Measurements from ENCODE around the gene TRIM74.
"Not testable (repeated sequence)": the region's sequence is repeated elsewhere in the genome, so short reads cannot be mapped to it uniquely, and the experiment has no call there.

The TRIM74 gene

DNA sequence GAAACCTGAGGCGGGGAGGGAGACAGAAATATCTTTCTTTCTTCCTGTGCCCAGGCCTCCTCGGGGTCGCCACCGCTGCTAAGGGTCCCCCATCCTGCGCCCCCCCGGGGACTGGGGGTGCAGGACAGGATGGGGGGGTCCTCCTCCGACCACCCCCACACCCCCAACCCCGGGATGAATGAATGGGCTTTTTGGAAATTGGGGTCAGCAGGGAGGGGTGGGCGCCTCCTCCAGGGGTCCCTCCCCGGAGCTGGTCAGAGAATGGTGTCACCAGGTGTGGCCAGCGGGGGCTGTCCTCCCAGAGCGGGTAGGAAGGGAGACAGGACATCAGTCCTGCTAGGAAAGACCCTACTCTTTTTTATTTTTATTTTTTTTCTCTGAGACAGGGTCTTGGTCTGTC, 7.2 kb upstream of the TRIM74 start:
- not testable (repeated sequence) for H3K27ac ChIP-seq (ENCODE audit: low read depth, low read length, severe bottlenecking); H3K4me1 ChIP-seq (ENCODE audit: control insufficient read depth, insufficient read depth, low read length, poor library complexity, severe bottlenecking); H3K9me3 ChIP-seq (ENCODE audit: control insufficient read depth, low read length); H3K36me3 ChIP-seq (ENCODE audit: control insufficient read depth, insufficient read depth, low read length); H3K4me3 ChIP-seq (ENCODE audit: extremely low read depth, insufficient read depth, low read length, poor library complexity, severe bottlenecking)
- no CpG with 5 or more reads among the region's 12 CpGs for WGBS, 2 experiments (ENCODE audit: insufficient coverage in 2 of 2)

DNA sequence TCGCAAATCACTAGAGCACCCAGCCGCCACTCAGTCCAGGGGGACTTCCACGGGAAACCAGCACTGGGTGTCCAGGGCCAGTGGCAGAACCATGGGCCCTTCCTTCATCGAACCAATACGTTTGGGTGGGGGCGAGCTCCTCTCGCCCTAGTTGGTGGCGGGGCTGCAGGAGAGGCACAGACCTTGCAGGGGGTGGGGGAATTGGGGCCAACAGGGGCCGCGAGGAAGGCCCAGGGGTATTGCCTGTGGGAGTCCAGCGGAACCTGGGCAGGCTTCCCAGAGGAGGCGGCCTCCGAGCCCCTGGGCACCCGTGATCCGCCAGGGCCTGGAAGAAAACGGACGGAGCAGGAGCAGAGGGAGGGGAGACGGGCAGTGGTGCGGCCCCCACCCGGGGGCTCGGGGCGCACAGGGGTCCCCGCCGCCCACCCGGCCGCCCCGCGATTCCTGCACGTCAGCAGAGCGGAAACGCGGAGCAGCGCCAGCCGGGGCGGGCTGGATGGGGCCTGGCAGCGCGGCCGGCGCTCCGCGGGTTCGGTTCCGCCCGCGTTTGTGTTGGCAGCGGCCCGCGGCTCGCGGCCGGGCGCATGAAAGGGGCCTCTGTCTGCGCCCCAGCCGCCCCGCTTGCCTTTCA, 6.5 kb upstream of the TRIM74 start:
- H3K4me1 ChIP-seq (ENCODE audit: control insufficient read depth, insufficient read depth, low read length, poor library complexity, severe bottlenecking); H3K4me3 ChIP-seq (ENCODE audit: extremely low read depth, insufficient read depth, low read length, poor library complexity, severe bottlenecking); H3K9me3 ChIP-seq (ENCODE audit: control insufficient read depth, low read length); H3K27ac ChIP-seq (ENCODE audit: low read depth, low read length, severe bottlenecking); H3K36me3 ChIP-seq (ENCODE audit: control insufficient read depth, insufficient read depth, low read length): not testable (repeated sequence)
- WGBS, 2 experiments (ENCODE audit: insufficient coverage in 2 of 2), result 100% methylated on average over 4 of the region's 55 CpGs; no CpG with 5 or more reads in 1 of the 2 experiments

- not testable (repeated sequence) for H3K36me3 ChIP-seq (ENCODE audit: control insufficient read depth, insufficient read depth, low read length); H3K4me1 ChIP-seq (ENCODE audit: control insufficient read depth, insufficient read depth, low read length, poor library complexity, severe bottlenecking); H3K27ac ChIP-seq (ENCODE audit: low read depth, low read length, severe bottlenecking); H3K4me3 ChIP-seq (ENCODE audit: extremely low read depth, insufficient read depth, low read length, poor library complexity, severe bottlenecking); H3K9me3 ChIP-seq (ENCODE audit: control insufficient read depth, low read length)
- WGBS, 2 experiments (ENCODE audit: insufficient coverage in 2 of 2), result no CpG with 5 or more reads among the region's 7 CpGs
Measured at GRCh38 chr7:72974781-72975180, 5.5 kb upstream of the TRIM74 start.

DNA sequence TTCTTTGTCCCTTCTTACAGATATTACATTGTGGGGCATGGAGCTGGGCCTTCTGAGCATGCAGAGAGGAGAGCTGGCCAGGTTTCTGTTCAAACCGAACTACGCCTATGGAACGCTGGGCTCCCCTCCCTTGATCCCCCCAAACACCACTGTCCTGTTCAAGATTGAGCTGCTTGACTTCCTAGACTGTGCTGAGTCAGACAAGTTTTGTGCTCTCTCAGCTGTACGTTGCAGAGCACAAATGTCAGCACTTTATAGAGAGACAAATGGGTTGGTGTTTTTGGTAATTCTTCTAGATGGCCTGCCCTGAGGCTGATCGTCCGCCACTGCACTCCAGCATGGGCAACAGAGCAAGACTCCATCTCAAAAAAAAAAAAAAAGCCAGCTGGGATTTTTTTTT, 2.2 kb upstream of the TRIM74 start:
- no CpG with 5 or more reads among the region's 6 CpGs for WGBS, 2 experiments (ENCODE audit: insufficient coverage in 2 of 2)
- not testable (repeated sequence) for H3K36me3 ChIP-seq (ENCODE audit: control insufficient read depth, insufficient read depth, low read length); H3K4me3 ChIP-seq (ENCODE audit: extremely low read depth, insufficient read depth, low read length, poor library complexity, severe bottlenecking); H3K9me3 ChIP-seq (ENCODE audit: control insufficient read depth, low read length); H3K4me1 ChIP-seq (ENCODE audit: control insufficient read depth, insufficient read depth, low read length, poor library complexity, severe bottlenecking); H3K27ac ChIP-seq (ENCODE audit: low read depth, low read length, severe bottlenecking)

DNA sequence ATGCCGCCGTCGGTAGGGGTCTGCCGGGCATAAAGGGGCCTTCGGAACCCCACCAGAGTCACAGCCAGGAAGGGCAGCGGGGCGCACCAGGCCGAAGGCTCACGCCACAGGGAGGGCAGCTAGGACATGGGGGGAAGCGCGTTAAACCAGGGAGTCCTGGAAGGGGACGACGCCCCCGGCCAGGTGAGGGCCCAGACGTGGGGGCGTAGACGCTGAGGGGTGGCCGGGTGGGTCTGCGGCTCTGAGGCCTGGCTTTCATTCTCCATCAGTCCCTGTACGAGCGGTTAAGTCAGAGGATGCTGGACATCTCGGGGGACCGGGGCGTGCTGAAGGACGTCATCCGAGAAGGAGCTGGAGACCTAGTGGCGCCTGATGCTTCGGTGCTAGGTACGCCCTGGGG, 422 bp upstream of the TRIM74 start:
- no CpG with 5 or more reads among the region's 29 CpGs for WGBS, 2 experiments (ENCODE audit: insufficient coverage in 2 of 2)
- not testable (repeated sequence) for H3K4me1 ChIP-seq (ENCODE audit: control insufficient read depth, insufficient read depth, low read length, poor library complexity, severe bottlenecking); H3K36me3 ChIP-seq (ENCODE audit: control insufficient read depth, insufficient read depth, low read length); H3K27ac ChIP-seq (ENCODE audit: low read depth, low read length, severe bottlenecking); H3K4me3 ChIP-seq (ENCODE audit: extremely low read depth, insufficient read depth, low read length, poor library complexity, severe bottlenecking); H3K9me3 ChIP-seq (ENCODE audit: control insufficient read depth, low read length)

DNA sequence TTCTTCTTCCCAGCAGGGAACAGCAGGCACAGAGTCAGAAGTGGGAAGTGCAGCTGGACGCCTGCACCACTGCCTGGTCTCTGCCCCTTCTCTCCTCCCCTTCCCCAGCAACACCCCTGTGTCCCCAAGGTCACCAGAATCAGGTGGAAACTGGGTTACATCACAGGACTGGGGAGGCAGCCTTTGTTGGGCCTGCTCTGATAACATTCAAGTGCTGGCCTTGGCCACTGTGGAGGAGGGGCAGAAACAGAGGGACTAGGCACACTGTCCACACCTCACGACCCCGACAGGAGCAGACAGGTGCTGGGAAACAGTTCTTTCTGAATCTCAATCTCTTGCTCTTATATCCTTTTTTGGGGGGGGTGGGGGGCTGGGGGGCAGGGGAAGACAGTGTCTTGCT, 2.4 kb downstream of the TRIM74 start:
- WGBS, 2 experiments (ENCODE audit: insufficient coverage in 2 of 2), result no CpG with 5 or more reads among the region's 3 CpGs
- H3K4me3 ChIP-seq (ENCODE audit: extremely low read depth, insufficient read depth, low read length, poor library complexity, severe bottlenecking); H3K27ac ChIP-seq (ENCODE audit: low read depth, low read length, severe bottlenecking); H3K9me3 ChIP-seq (ENCODE audit: control insufficient read depth, low read length); H3K4me1 ChIP-seq (ENCODE audit: control insufficient read depth, insufficient read depth, low read length, poor library complexity, severe bottlenecking); H3K36me3 ChIP-seq (ENCODE audit: control insufficient read depth, insufficient read depth, low read length): not testable (repeated sequence)

- not testable (repeated sequence) for H3K4me1 ChIP-seq (ENCODE audit: control insufficient read depth, insufficient read depth, low read length, poor library complexity, severe bottlenecking); H3K9me3 ChIP-seq (ENCODE audit: control insufficient read depth, low read length); H3K36me3 ChIP-seq (ENCODE audit: control insufficient read depth, insufficient read depth, low read length); H3K27ac ChIP-seq (ENCODE audit: low read depth, low read length, severe bottlenecking); H3K4me3 ChIP-seq (ENCODE audit: extremely low read depth, insufficient read depth, low read length, poor library complexity, severe bottlenecking)
- WGBS, 2 experiments (ENCODE audit: insufficient coverage in 2 of 2), result no CpG with 5 or more reads among the region's 31 CpGs
Measured at GRCh38 chr7:72965186-72965975, 3.9 kb downstream of the TRIM74 start.

DNA sequence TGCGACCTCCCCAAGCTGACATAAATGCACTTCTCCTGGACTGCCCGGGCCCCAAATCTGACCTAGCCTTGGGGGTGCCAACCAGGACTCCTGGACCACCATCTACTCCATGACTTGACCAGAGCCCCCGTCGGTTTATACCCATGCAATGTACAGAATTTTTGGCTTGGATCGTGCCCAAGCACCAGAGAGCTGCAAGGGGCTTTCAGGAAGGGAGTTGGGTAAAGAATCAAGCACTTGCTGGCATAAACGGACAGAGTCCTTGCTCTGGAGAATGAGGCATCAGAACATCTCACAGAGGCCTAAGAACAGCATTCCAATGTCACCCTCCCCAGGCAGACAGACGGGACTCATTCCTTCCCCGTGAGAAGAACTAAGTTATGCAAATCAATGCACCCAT, 6.2 kb downstream of the TRIM74 start:
- not testable (repeated sequence) for H3K9me3 ChIP-seq (ENCODE audit: control insufficient read depth, low read length); H3K27ac ChIP-seq (ENCODE audit: low read depth, low read length, severe bottlenecking); H3K4me3 ChIP-seq (ENCODE audit: extremely low read depth, insufficient read depth, low read length, poor library complexity, severe bottlenecking); H3K4me1 ChIP-seq (ENCODE audit: control insufficient read depth, insufficient read depth, low read length, poor library complexity, severe bottlenecking); H3K36me3 ChIP-seq (ENCODE audit: control insufficient read depth, insufficient read depth, low read length)
- no CpG with 5 or more reads among the region's 8 CpGs for WGBS, 2 experiments (ENCODE audit: insufficient coverage in 2 of 2)

DNA sequence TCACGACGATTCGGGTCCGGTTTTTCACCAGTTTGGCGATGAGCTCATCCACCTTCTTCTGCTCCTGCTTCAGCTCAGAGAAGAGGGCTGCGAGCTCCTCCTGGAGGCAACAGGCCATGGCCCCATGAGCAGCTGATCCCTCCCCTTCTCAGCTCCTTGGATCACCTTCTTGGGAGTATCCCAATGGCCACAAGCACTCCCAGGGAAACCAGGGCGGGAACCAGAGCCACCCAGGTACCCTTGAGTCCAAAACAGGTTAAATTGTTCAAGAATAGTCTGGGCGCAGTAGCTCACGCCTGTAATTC, 8.0 kb downstream of the TRIM74 start:
- not testable (repeated sequence) for H3K9me3 ChIP-seq (ENCODE audit: control insufficient read depth, low read length); H3K4me1 ChIP-seq (ENCODE audit: control insufficient read depth, insufficient read depth, low read length, poor library complexity, severe bottlenecking); H3K27ac ChIP-seq (ENCODE audit: low read depth, low read length, severe bottlenecking); H3K36me3 ChIP-seq (ENCODE audit: control insufficient read depth, insufficient read depth, low read length); H3K4me3 ChIP-seq (ENCODE audit: extremely low read depth, insufficient read depth, low read length, poor library complexity, severe bottlenecking)
- no CpG with 5 or more reads among the region's 9 CpGs for WGBS, 2 experiments (ENCODE audit: insufficient coverage in 2 of 2)

DNA sequence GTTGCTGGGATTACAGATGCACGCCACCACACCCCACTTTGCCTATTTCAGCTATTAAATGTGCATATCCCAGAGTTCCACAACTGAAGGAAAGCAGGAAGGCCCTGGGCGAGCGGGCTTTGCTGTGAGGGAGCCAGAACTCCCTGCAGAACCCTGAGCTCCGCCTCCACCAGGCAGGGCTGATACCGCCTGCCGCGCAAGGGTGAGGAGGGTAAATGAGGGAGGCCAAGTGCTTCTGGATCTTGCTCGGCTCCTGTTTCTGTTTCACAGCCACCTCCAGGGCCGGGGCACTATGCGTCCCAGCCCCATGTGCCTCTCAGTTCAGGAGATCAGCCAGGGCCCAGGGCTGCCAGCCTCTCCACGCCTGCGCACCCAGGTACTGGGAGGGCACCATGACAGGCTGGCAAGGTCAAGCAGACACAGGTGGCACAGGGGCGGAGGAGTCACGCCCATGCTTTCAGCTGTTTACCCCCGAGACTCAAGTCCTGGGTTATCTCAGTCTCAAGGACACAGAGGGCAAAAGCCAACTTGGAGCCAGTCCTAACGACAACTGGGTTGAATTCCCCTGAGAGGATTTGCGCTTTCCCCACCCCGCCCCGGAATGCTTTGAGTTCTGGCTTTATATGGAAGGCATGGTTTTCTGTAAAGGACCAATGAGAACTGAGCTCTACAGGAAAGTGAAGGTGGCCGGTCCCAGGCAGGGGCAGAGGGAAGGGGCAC, 8.5 kb downstream of the TRIM74 start:
- WGBS, 2 experiments (ENCODE audit: insufficient coverage in 2 of 2), result no CpG with 5 or more reads among the region's 20 CpGs
- not testable (repeated sequence) for H3K27ac ChIP-seq (ENCODE audit: low read depth, low read length, severe bottlenecking); H3K4me1 ChIP-seq (ENCODE audit: control insufficient read depth, insufficient read depth, low read length, poor library complexity, severe bottlenecking); H3K9me3 ChIP-seq (ENCODE audit: control insufficient read depth, low read length); H3K36me3 ChIP-seq (ENCODE audit: control insufficient read depth, insufficient read depth, low read length); H3K4me3 ChIP-seq (ENCODE audit: extremely low read depth, insufficient read depth, low read length, poor library complexity, severe bottlenecking)

DNA sequence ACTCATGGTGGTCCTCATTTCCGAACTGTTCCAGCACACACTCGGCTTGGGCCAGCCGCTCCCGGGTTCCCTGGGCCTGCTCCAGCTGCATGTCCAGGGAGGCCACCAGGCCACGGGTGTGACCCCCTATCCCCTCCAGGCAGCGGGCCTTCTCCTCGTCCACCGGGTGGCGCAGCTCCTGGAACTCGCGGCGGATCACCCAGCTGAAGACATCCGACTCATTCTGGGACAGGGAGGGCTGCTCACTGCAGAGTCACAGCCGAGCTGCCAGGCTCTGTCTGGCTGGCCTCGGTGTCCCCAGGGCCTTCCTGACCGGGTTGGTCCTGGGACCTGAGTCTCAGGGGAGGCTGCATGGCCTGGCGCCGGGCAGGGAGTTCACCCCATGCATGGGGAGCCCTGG, 9.2 kb downstream of the TRIM74 start:
- H3K36me3 ChIP-seq (ENCODE audit: control insufficient read depth, insufficient read depth, low read length); H3K4me3 ChIP-seq (ENCODE audit: extremely low read depth, insufficient read depth, low read length, poor library complexity, severe bottlenecking); H3K27ac ChIP-seq (ENCODE audit: low read depth, low read length, severe bottlenecking); H3K9me3 ChIP-seq (ENCODE audit: control insufficient read depth, low read length); H3K4me1 ChIP-seq (ENCODE audit: control insufficient read depth, insufficient read depth, low read length, poor library complexity, severe bottlenecking): not testable (repeated sequence)
- no CpG with 5 or more reads among the region's 18 CpGs for WGBS, 2 experiments (ENCODE audit: insufficient coverage in 2 of 2)
